Measurements from ENCODE around the gene PTPA.

DNA sequence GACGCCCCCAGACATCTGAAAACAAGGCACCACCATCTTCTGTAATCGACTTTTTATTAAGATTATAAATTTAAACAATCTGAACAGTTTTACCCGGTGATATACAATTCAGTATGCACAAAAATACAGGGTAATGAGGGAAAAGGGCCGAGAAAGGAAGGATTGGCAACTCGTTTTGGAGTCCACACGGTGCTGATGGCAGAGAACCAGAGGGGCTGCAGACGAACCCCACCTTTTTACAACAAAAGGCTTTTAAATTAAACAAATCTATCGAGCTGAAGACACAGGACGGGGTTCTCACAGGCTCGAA is 64.3 kb downstream of the PTPA start:
- TF ChIP-seq, protein P1, sequence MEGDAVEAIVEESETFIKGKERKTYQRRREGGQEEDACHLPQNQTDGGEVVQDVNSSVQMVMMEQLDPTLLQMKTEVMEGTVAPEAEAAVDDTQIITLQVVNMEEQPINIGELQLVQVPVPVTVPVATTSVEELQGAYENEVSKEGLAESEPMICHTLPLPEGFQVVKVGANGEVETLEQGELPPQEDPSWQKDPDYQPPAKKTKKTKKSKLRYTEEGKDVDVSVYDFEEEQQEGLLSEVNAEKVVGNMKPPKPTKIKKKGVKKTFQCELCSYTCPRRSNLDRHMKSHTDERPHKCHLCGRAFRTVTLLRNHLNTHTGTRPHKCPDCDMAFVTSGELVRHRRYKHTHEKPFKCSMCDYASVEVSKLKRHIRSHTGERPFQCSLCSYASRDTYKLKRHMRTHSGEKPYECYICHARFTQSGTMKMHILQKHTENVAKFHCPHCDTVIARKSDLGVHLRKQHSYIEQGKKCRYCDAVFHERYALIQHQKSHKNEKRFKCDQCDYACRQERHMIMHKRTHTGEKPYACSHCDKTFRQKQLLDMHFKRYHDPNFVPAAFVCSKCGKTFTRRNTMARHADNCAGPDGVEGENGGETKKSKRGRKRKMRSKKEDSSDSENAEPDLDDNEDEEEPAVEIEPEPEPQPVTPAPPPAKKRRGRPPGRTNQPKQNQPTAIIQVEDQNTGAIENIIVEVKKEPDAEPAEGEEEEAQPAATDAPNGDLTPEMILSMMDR (IDR thresholded peaks at IDR 0.05; ENCODE audit: borderline replicate concordance, extremely low read depth, low read length, poor library complexity, severe bottlenecking) = no peak
- TF ChIP-seq EZH2 (IDR thresholded peaks at IDR 0.05; ENCODE audit: borderline replicate concordance, low read depth, low read length, severe bottlenecking) = no peak

Data from DND-41 (cell line).